ENCODE results near the gene MSI2. TPM values are rescaled to one million over a fixed set of nuclear protein-coding genes. Genes with fewer than 3 reads are reported as not detected.

The MSI2 gene
- total RNA-seq, 4 donors from 2014 or later: 15.9 to 22.9 (median 17.0) TPM

GRCh38 chr17:57467801-57468200, 211.5 kb downstream of the MSI2 start:
- H3K9me3 ChIP-seq: no peaks in the 10 kb centered on the region
- intact Hi-C loops (cut with DNase I): no loop called here
- no peak overlapping the region for H3K4me3 ChIP-seq
- H3K36me3 ChIP-seq: no peaks in the 10 kb centered on the region
- H3K27ac ChIP-seq: no peak overlapping the region
- DNase-seq: no peak
- no peaks in the 10 kb centered on the region for H3K27me3 ChIP-seq
- TF ChIP-seq CTCF (IDR thresholded peaks at IDR 0.05) (no peak), POLR2A (IDR thresholded peaks at IDR 0.05) (no peak)
- WGBS, 2 donors: 100% methylated on average over 1 of the region's 5 CpGs; no CpG with 5 or more reads in 1 of the 2 donors
- H3K4me1 ChIP-seq: peaks cover 0 to under 1% (median 0%) of the 10 kb centered on the region in 3 donors

DNA sequence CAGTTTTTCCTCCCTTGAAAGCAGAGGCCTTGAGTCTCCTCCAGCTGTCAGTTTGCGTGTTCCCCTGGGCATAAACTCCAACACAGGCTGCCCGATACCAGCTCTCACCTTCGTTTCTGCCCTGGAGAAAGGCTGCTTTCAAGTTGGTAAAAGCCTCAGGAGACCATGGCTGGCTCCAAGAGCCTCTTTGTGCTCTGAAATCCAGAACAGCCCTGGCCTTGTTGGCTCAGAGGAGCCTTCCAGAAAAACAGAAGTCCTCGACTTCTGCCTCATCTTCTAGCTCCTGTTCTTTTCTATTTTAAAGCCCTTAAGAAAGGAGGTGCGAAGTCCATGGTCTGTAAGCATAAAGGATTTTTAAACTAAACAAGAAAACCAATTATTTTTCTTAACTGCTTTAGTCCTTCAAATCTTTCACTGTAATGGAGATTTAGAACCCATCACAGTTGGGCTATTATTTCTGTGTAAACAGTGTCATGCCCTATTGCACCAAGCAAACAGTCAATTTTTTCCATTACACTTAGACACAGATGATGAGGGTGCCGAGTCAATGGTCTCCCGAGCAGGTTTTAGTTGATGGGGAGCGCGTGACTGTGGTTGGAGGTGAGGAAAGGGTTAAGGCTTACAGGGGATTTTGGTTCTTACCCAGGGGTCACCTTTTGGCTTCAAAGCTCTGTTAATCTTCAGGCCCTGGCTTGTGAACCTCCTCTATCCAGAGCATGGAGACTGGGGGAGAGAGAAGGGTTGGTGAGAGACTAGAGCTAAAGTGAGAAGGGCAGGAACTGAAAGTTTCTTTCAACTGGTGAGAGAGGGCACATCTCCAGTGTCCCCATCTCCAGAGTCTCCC, 212.8 kb downstream of the MSI2 start:
- H3K4me3 ChIP-seq: no peak overlapping the region
- H3K27me3 ChIP-seq: no peaks in the 10 kb centered on the region
- intact Hi-C loops (cut with DNase I): no loop called here
- 89 to 91% methylated on average over 8 to 9 of the region's 9 CpGs for WGBS, 2 donors
- no peak overlapping the region for H3K27ac ChIP-seq
- peaks cover 0 to 14% (median 0%) of the 10 kb centered on the region in 3 donors for H3K4me1 ChIP-seq
- no peak for DNase-seq
- no peak for TF ChIP-seq POLR2A (IDR thresholded peaks at IDR 0.05)
- H3K9me3 ChIP-seq: no peaks in the 10 kb centered on the region
- H3K36me3 ChIP-seq: no peaks in the 10 kb centered on the region

DNA sequence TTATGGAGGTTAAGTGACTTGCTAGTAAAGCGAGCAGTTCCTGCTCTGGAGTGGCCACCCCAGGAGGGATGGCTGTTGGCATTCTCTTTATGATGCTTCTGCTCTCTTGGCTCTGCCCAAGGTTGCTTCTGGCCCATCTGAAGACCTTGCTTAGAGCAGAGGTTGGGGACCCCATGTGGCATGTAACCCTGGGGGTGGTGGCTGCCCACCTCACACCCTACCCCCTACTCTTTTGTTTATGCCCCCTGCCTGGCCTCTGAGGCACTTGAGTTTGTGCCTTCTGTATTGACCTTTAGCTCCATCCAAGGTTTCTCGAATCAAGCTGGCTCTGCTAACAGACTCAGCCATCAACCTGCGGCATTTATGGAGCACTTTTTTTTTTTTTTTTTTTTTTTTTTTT, 214.6 kb downstream of the MSI2 start:
- DNase-seq: no peak
- TF ChIP-seq POLR2A (IDR thresholded peaks at IDR 0.05): no peak
- TF ChIP-seq CTCF (IDR thresholded peaks at IDR 0.05): no peak
- intact Hi-C loops (cut with DNase I): no loop called here
- Histone ChIP-seq H3K36me3 (no peaks in the 10 kb centered on the region), H3K27me3 (no peaks in the 10 kb centered on the region), H3K4me3 (no peak overlapping the region), H3K27ac (no peak overlapping the region), H3K4me1 (peaks cover 0 to 15% (median 0%) of the 10 kb centered on the region in 3 donors), H3K9me3 (no peaks in the 10 kb centered on the region)
- WGBS, 2 donors: 93 to 94% methylated on average over 2 to 3 of the region's 3 CpGs

- Histone ChIP-seq H3K9me3 (no peaks in the 10 kb centered on the region), H3K4me3 (no peak overlapping the region), H3K27ac (no peak overlapping the region), H3K36me3 (no peaks in the 10 kb centered on the region), H3K4me1 (peaks cover 0 to 15% (median 0%) of the 10 kb centered on the region in 3 donors), H3K27me3 (no peaks in the 10 kb centered on the region)
- no peak for DNase-seq
- 73 to 89% methylated on average over 4 to 7 of the region's 8 CpGs for WGBS, 2 donors
- intact Hi-C loops (cut with DNase I): no loop called here
- TF ChIP-seq POLR2A (IDR thresholded peaks at IDR 0.05) (no peak), CTCF (IDR thresholded peaks at IDR 0.05) (no peak)
These were observed 215.6 kb downstream of the MSI2 start for GRCh38 chr17:57471868-57472368.

DNA sequence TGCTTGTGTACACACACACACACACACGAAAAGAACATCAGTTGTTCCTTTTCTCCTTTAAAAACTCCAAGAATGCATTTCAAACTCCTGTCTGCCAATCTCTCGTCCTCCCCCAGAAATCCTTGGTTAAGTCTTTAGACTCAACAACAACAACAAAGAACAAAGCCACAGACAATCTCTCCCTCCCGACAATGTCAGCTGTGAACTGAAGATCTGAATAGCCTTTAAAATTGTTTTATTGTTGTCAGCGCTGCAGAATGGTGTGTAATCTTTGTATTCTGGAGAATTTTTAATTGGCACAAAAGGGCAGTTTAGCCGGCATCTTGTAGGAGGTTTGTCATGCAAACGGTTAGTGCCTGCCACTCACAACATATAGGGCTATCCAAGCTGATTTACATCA, 219.5 kb downstream of the MSI2 start:
- H3K36me3 ChIP-seq: no peaks in the 10 kb centered on the region
- no peak for DNase-seq
- TF ChIP-seq POLR2A (IDR thresholded peaks at IDR 0.05): no peak
- no peak for TF ChIP-seq CTCF (IDR thresholded peaks at IDR 0.05)
- H3K27ac ChIP-seq: no peak overlapping the region
- 86 to 88% methylated on average over 6 of the region's 6 CpGs for WGBS, 2 donors
- H3K4me3 ChIP-seq: no peak overlapping the region
- no peaks in the 10 kb centered on the region for H3K27me3 ChIP-seq
- H3K9me3 ChIP-seq: no peaks in the 10 kb centered on the region
- peaks cover 0 to 24% (median 3%) of the 10 kb centered on the region in 3 donors for H3K4me1 ChIP-seq
- intact Hi-C loops (cut with DNase I): no loop called here
